Stimulated activated CD8-positive, alpha-beta memory T cell treated with anti-CD3 and anti-CD28 coated beads, Interleukin-4, amount 100 ng/mL, for 48 hours (primary cell): ENCODE results near the gene FYB1.
"Not testable (repeated sequence)": the region's sequence is repeated elsewhere in the genome, so short reads cannot be mapped to it uniquely, and the experiment has no call there.

Source experiments
- DNase-seq: peaks from one replicate; pipeline ENCODE4 v3.0.0-alpha.2; 2020

Gene FYB1

GRCh38 chr5:39219437-39219836, at the start of gene FYB1:
FYB1 (minus strand) TSS chr5:39219563; CDS start chr5:39202960, 16,603 bp downstream.
- no peak for DNase-seq

GRCh38 chr5:39267186-39267585, 47.8 kb upstream of the FYB1 start:
- no peak for DNase-seq

- no peak for DNase-seq
Measured at GRCh38 chr5:39266442-39266841, 47.1 kb upstream of the FYB1 start.

GRCh38 chr5:39264528-39264927, 45.2 kb upstream of the FYB1 start:
- no peak for DNase-seq

GRCh38 chr5:39262981-39263380, 43.6 kb upstream of the FYB1 start:
- no peak for DNase-seq

- DNase-seq, result no peak
Measured at GRCh38 chr5:39260095-39260494, 40.7 kb upstream of the FYB1 start.

GRCh38 chr5:39257554-39257953, 38.2 kb upstream of the FYB1 start:
- no peak for DNase-seq

- DNase-seq, result no peak
Measured at GRCh38 chr5:39256477-39257235, 37.3 kb upstream of the FYB1 start.

- no peak for DNase-seq
Measured at GRCh38 chr5:39255406-39255805, 36.0 kb upstream of the FYB1 start.

- DNase-seq, result no peak
Measured at GRCh38 chr5:39254671-39255070, 35.3 kb upstream of the FYB1 start.

GRCh38 chr5:39253196-39253595, 33.8 kb upstream of the FYB1 start:
- no peak for DNase-seq

- no peak for DNase-seq
Measured at GRCh38 chr5:39249564-39250274, 30.4 kb upstream of the FYB1 start.

GRCh38 chr5:39249069-39249468, 29.7 kb upstream of the FYB1 start:
- DNase-seq, result no peak

- DNase-seq, result no peak
Measured at GRCh38 chr5:39240750-39241149, 21.4 kb upstream of the FYB1 start.

GRCh38 chr5:39238366-39239105, 19.2 kb upstream of the FYB1 start:
- no peak for DNase-seq

- DNase-seq, result no peak
Measured at GRCh38 chr5:39236718-39237117, 17.4 kb upstream of the FYB1 start.

- DNase-seq, result no peak
Measured at GRCh38 chr5:39235648-39236047, 16.3 kb upstream of the FYB1 start.

- not testable (repeated sequence) for DNase-seq
Measured at GRCh38 chr5:39234494-39234893, 15.1 kb upstream of the FYB1 start.

- no peak for DNase-seq
Measured at GRCh38 chr5:39233783-39234182, 14.4 kb upstream of the FYB1 start.

GRCh38 chr5:39231705-39232525, 12.6 kb upstream of the FYB1 start:
- peak; percentile 51 for DNase-seq

GRCh38 chr5:39228596-39228995, 9.2 kb upstream of the FYB1 start:
- DNase-seq, result no peak

GRCh38 chr5:39226558-39226957, 7.2 kb upstream of the FYB1 start:
- DNase-seq, result no peak

GRCh38 chr5:39226100-39226451, 6.7 kb upstream of the FYB1 start:
- no peak for DNase-seq
